Dendritic cell treated with granulocyte-macrophage colony-stimulating factor and Interleukin-4, amounts not matched to agents 40 ng/mL and 50 ng/mL, for 4 days (primary cell): ENCODE measurements around the gene SNAP47.
A peak's percentile ranks its signal among the peaks of the same experiment; 100 is the strongest.

ENCODE experiments used
- H3K27ac Mint-ChIP-seq: one replicate; pipeline ENCODE4 v1.8.0; 2022; ENCODE audit warnings: mild to moderate bottlenecking, mixed read lengths
- H3K27me3 Mint-ChIP-seq: one replicate; pipeline ENCODE4 v1.8.0; 2022; ENCODE audit warnings: mild to moderate bottlenecking, mixed read lengths
- H3K36me3 Mint-ChIP-seq: one replicate; pipeline ENCODE4 v1.8.0; 2022; ENCODE audit warnings: low read depth, mixed read lengths
- H3K4me1 Mint-ChIP-seq: one replicate; pipeline ENCODE4 v1.8.0; 2022; ENCODE audit warnings: low read depth, mixed read lengths
- H3K4me3 Mint-ChIP-seq: one replicate; pipeline ENCODE4 v1.8.0; 2022; ENCODE audit warnings: mild to moderate bottlenecking, moderate library complexity, mixed read lengths
- H3K9me3 Mint-ChIP-seq: one replicate; pipeline ENCODE4 v1.8.0; 2022; ENCODE audit warnings: mixed read lengths
- intact Hi-C: fragments of 100-400 bp; cut with micrococcal nuclease; formaldehyde crosslinking; loops from one replicate; pipeline ENCODE4 v1.15.0; 2022

Gene SNAP47

GRCh38 chr1:227735539-227736285 lies 477 bp downstream of the SNAP47 start:
- peak overlapping the region; percentile 80 for H3K27ac Mint-ChIP-seq
- no peaks in the 10 kb centered on the region for H3K9me3 Mint-ChIP-seq
- intact Hi-C loops, result loop anchor here (1.0 kb wide), 1 partner anchor 172 kb away; the partner anchor contains the start of gene ZNF678

GRCh38 chr1:227736814-227737432 lies 1.7 kb downstream of the SNAP47 start:
- no peaks in the 10 kb centered on the region for H3K9me3 Mint-ChIP-seq
- peaks cover 35% of the 10 kb centered on the region for H3K36me3 Mint-ChIP-seq
- H3K4me1 Mint-ChIP-seq, result peaks cover 41% of the 10 kb centered on the region
- intact Hi-C loops, result no loop called here
- no peaks in the 10 kb centered on the region for H3K27me3 Mint-ChIP-seq
- no peak overlapping the region for H3K27ac Mint-ChIP-seq
- no peak overlapping the region for H3K4me3 Mint-ChIP-seq

More at GRCh38 chr1:227735539-227736285, 477 bp downstream of the SNAP47 start:
- H3K36me3 Mint-ChIP-seq, result peaks cover 46% of the 10 kb centered on the region
- H3K27me3 Mint-ChIP-seq, result no peaks in the 10 kb centered on the region
- peak overlapping the region; percentile 87 for H3K4me3 Mint-ChIP-seq
- H3K4me1 Mint-ChIP-seq, result peaks cover 39% of the 10 kb centered on the region

DNA sequence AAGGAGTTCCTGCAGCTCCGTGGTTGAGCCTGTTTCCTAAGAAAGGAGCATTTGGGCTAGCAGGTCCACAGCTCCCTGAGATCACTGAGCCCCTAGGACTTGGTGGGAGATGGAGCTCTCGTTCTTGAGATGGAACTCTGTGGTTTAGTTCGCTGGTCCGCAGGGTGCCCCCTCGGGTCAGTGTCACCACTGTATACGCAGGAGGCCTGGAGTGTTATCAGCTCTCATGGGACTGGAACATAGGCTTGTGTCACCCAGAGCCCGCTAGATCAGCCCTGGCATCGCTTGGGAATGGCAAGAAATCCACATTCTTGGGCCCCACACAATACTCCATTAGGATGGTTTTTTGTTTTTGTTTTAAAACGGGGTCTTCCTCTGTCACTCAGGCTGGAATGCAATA lies 3.6 kb downstream of the SNAP47 start:
- Mint-ChIP-seq H3K4me3 (no peak overlapping the region), H3K9me3 (no peaks in the 10 kb centered on the region), H3K27me3 (no peaks in the 10 kb centered on the region), H3K27ac (no peak overlapping the region), H3K4me1 (peaks cover 37% of the 10 kb centered on the region), H3K36me3 (peaks cover 16% of the 10 kb centered on the region)
- intact Hi-C loops, result no loop called here

DNA sequence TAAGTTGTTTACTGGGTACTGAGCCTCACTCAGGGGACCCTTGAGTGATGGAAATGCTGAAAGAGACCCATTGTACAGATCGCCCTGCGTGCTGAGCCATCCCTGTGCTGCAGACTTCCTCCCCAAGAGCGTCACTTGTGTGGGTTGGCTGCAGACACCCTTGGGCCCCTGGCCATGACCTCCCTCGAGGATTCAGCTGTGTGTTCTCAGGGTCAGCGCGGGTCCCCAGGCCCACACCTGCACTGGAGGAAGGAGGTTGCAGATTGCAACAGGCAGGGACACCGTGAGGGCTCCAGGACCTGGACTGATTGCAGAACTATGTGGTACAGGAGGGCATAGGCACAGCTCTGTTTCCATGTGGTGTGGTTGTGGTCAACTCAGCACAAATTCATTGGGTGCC lies 4.4 kb downstream of the SNAP47 start:
- no peaks in the 10 kb centered on the region for H3K9me3 Mint-ChIP-seq
- peaks cover 14% of the 10 kb centered on the region for H3K36me3 Mint-ChIP-seq
- peak overlapping the region; percentile 6 for H3K27ac Mint-ChIP-seq
- peaks cover 29% of the 10 kb centered on the region for H3K4me1 Mint-ChIP-seq
- no peak overlapping the region for H3K4me3 Mint-ChIP-seq
- intact Hi-C loops, result no loop called here
- no peaks in the 10 kb centered on the region for H3K27me3 Mint-ChIP-seq

GRCh38 chr1:227740401-227740960 lies 5.2 kb downstream of the SNAP47 start:
- no peaks in the 10 kb centered on the region for H3K27me3 Mint-ChIP-seq
- intact Hi-C loops, result no loop called here
- no peak overlapping the region for H3K4me3 Mint-ChIP-seq
- peaks cover 14% of the 10 kb centered on the region for H3K36me3 Mint-ChIP-seq
- H3K9me3 Mint-ChIP-seq, result no peaks in the 10 kb centered on the region
- peaks cover 27% of the 10 kb centered on the region for H3K4me1 Mint-ChIP-seq
- no peak overlapping the region for H3K27ac Mint-ChIP-seq

DNA sequence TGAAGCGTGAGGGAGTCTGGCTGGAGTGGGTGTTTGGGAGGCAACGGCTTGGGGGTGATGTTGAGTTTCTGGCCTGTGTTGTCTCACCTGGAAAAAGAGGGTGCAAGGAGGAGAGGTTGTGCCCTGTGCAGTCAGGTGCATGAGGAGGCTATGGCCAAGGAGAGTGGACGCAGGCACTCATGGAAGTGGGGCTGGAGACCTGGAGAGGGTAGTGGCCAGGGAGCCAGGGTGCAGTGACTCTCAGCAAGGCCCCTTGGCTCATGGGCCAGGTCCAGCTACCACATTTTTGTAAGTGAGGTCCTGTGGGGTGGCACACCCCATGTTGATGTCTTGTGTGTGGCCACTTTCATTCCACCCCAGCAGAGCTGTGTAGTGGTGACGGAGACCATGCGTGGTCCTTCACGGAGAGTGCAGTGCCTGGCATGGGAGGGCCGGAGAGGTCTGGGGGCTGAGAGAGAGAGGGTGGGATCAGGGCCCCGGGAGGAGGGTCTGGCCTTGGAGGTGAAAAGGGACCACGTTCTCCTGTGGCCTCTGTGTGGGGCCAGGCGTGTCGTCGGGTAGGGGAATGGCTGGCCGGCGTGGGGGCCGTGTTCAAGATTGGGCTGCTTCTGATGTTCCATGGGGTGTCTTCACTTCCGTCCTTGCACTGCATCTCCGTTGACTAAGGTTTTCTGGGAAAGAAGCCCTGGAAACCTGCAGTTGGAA lies 6.1 kb downstream of the SNAP47 start:
- H3K27ac Mint-ChIP-seq, result no peak overlapping the region
- no peaks in the 10 kb centered on the region for H3K9me3 Mint-ChIP-seq
- peaks cover 14% of the 10 kb centered on the region for H3K36me3 Mint-ChIP-seq
- H3K27me3 Mint-ChIP-seq, result no peaks in the 10 kb centered on the region
- intact Hi-C loops, result no loop called here
- peaks cover 20% of the 10 kb centered on the region for H3K4me1 Mint-ChIP-seq
- H3K4me3 Mint-ChIP-seq, result no peak overlapping the region

GRCh38 chr1:227742738-227743715 lies 7.8 kb downstream of the SNAP47 start:
- Mint-ChIP-seq H3K9me3 (no peaks in the 10 kb centered on the region), H3K36me3 (peaks cover 21% of the 10 kb centered on the region), H3K4me3 (no peak overlapping the region), H3K4me1 (peaks cover 15% of the 10 kb centered on the region), H3K27ac (no peak overlapping the region), H3K27me3 (no peaks in the 10 kb centered on the region)
- intact Hi-C loops, result no loop called here

- Mint-ChIP-seq H3K4me1 (peaks cover 24% of the 10 kb centered on the region), H3K36me3 (peaks cover 27% of the 10 kb centered on the region), H3K9me3 (no peaks in the 10 kb centered on the region), H3K27ac (no peak overlapping the region), H3K27me3 (no peaks in the 10 kb centered on the region), H3K4me3 (no peak overlapping the region)
- intact Hi-C loops, result no loop called here
Observed at GRCh38 chr1:227744668-227745067, 9.4 kb downstream of the SNAP47 start.

DNA sequence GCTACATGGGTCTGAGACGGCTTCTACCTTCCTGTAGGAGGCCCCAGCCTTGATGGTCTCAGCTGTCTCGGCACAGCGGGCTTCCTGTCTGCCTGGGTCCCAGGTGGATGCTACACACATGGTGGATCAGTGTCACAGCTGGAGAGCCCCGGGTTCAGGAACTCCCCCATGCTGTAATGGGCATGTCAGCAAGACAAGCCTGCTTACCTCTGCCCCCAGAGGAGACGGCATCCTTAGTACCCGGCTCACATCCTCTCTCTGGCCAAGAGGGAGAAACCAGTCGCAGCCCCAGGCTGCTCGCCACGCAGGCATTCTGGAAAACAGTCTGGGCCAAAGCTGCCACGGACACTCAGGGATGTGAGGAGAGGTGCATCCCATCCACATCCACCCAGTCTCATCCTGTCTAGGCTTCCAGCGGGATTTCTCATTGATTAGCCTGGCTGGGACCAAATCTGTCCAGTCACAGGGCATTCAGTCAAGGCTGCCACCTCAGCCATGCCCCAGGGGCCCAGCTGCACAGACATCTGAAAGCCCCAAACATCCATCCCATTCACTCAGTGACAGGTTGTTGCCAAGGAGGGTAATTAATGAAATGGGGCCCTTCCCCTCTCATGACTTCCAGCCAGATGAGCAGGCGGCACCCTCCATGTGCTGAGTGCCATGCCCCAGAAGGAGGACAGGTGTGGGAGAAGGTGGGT lies 10.5 kb downstream of the SNAP47 start:
- peaks cover 15% of the 10 kb centered on the region for H3K4me1 Mint-ChIP-seq
- H3K27ac Mint-ChIP-seq, result no peak overlapping the region

DNA sequence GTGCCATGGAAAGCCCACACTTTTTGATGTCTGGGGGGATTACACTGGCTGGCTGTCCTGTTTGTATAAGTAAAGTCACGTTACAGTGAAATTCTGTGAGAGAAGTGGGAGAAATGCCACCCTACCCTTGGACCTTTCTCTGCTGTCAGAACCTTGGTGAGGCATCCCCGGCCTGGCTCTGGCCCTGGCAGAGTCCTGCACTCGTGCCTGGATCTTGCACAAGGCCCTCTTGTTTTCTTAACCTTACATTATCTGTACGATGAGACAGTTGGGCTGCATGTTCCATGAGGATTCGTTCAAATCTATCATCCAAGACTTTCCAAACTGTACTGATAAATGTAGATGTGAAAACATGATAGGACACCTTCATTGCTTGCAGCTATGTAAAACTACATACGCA lies 11.4 kb downstream of the SNAP47 start:
- H3K27me3 Mint-ChIP-seq, result no peaks in the 10 kb centered on the region
- H3K4me1 Mint-ChIP-seq, result peaks cover 13% of the 10 kb centered on the region
- H3K4me3 Mint-ChIP-seq, result no peak overlapping the region
- no peaks in the 10 kb centered on the region for H3K9me3 Mint-ChIP-seq
- H3K36me3 Mint-ChIP-seq, result peaks cover 35% of the 10 kb centered on the region
- no peak overlapping the region for H3K27ac Mint-ChIP-seq
- intact Hi-C loops, result no loop called here

More for the DNA sequence above, 10.5 kb downstream of the SNAP47 start:
- Mint-ChIP-seq H3K9me3 (no peaks in the 10 kb centered on the region), H3K4me3 (no peak overlapping the region), H3K27me3 (no peaks in the 10 kb centered on the region), H3K36me3 (peaks cover 25% of the 10 kb centered on the region)
- intact Hi-C loops, result no loop called here

DNA sequence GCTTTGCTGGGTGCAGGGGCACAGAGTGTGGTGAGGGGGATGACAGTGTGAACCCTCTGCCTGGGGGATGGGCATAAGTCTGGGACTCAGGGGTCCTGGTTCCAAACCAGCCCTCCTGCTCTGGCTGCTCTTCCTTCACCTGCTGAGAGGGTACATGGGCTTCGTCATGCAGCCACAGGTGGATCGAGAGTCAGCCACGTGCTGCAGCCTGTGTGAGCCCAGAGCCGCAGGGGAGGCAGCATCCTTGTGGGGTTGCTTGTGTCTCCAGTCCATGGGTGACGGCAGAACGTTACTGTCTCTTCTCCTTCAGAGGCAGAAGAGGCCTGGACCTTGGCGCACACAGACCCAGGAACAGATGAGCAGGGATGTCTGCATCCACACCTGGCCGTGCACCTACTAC lies 12.1 kb downstream of the SNAP47 start:
- H3K4me1 Mint-ChIP-seq, result peaks cover 13% of the 10 kb centered on the region
- H3K4me3 Mint-ChIP-seq, result no peak overlapping the region
- peaks cover 37% of the 10 kb centered on the region for H3K36me3 Mint-ChIP-seq
- intact Hi-C loops, result no loop called here
- no peaks in the 10 kb centered on the region for H3K9me3 Mint-ChIP-seq
- H3K27ac Mint-ChIP-seq, result no peak overlapping the region
- no peaks in the 10 kb centered on the region for H3K27me3 Mint-ChIP-seq

- Mint-ChIP-seq H3K27ac (no peak overlapping the region), H3K27me3 (no peaks in the 10 kb centered on the region)
- intact Hi-C loops, result no loop called here
Observed at GRCh38 chr1:227747948-227748495, 12.8 kb downstream of the SNAP47 start.

More at GRCh38 chr1:227747948-227748495, 12.8 kb downstream of the SNAP47 start:
- Mint-ChIP-seq H3K36me3 (peaks cover 37% of the 10 kb centered on the region), H3K9me3 (no peaks in the 10 kb centered on the region), H3K4me3 (no peak overlapping the region), H3K4me1 (peaks cover 13% of the 10 kb centered on the region)
